SK-N-SH treated with all-trans-retinoic acid at 6 μM for 48 hours (cell line): Measurements from ENCODE around the gene TBC1D22B.

Experiments
- ARNTL ChIP-seq: fragments of 450-650 bp; formaldehyde crosslinking; IDR thresholded peaks from 2 replicates; pipeline ENCODE4 v1.5.0; 2020; ENCODE audit warnings: low read depth, mild to moderate bottlenecking, moderate library complexity, borderline replicate concordance
- ESRRG ChIP-seq: fragments of 250-450 bp; sonication (Bioruptor Pico); IDR thresholded peaks from 2 replicates; pipeline ENCODE4 v1.6.1; 2021; ENCODE audit warnings: mild to moderate bottlenecking
- GLIS3 ChIP-seq: fragments of 250-450 bp; sonication (Bioruptor Pico); IDR thresholded peaks from 2 replicates; pipeline ENCODE4 v1.5.0; 2020; ENCODE audit warnings: mild to moderate bottlenecking, moderate library complexity
- OSR1 ChIP-seq: fragments of 250-450 bp; sonication (Bioruptor Pico); IDR thresholded peaks from 2 replicates; pipeline ENCODE4 v1.8.0; 2022; ENCODE audit warnings: moderate library complexity, mild to moderate bottlenecking, inconsistent platforms
- TCF4 ChIP-seq: fragments of 250-450 bp; sonication (Bioruptor Pico); IDR thresholded peaks from 2 replicates; pipeline ENCODE4 v1.8.0; 2021; ENCODE audit warnings: mild to moderate bottlenecking, moderate library complexity, borderline replicate concordance
- ZC3H10 ChIP-seq: fragments of 250-450 bp; sonication (Bioruptor Pico); IDR thresholded peaks from 2 replicates; pipeline ENCODE4 v1.5.1; 2021; ENCODE audit warnings: mild to moderate bottlenecking, moderate library complexity
- ZFP30 ChIP-seq: fragments of 450-650 bp; formaldehyde crosslinking; IDR thresholded peaks from 2 replicates; pipeline ENCODE4 v1.5.0; 2022; ENCODE audit warnings: mild to moderate bottlenecking, moderate library complexity
- ZNF8 ChIP-seq: fragments of 450-650 bp; formaldehyde crosslinking; IDR thresholded peaks from 2 replicates; pipeline ENCODE4 v1.5.0; 2020; ENCODE audit warnings: mild to moderate bottlenecking, moderate library complexity
- TF ChIP-seq, protein P1 (sequence below): fragments of 250-450 bp; sonication (Bioruptor Pico); IDR thresholded peaks from 2 replicates; pipeline ENCODE4 v1.8.0; 2020; ENCODE audit warnings: mild to moderate bottlenecking, moderate library complexity, borderline replicate concordance
- TF ChIP-seq, protein P2 (sequence below): fragments of 250-450 bp; sonication (Bioruptor Pico); IDR thresholded peaks from 2 replicates; pipeline ENCODE4 v1.5.1; 2021; ENCODE audit warnings: mild to moderate bottlenecking, moderate library complexity

DNA sequence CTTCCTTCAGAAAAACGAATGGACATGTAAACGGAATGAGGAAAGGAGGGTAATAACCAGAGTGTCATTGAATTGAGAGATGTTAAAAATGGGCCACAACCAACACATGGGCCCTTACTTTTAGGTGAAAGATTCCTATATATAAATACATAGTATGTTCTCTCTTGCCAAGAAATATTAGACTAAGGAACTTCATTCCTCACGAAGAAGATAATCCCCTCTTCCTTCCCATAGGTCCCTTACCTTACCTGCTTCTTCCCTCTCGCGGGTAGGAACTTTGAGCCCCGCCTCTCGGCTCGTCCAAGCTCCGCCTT, 295 bp upstream of the TBC1D22B start:
- TF ChIP-seq ZC3H10 (CRISPR knock-in tag) (no peak), ZFP30 (CRISPR knock-in tag) (no peak), ZNF8 (CRISPR knock-in tag) (no peak), ARNTL (no peak), TCF4 (CRISPR knock-in tag) (no peak), GLIS3 (CRISPR knock-in tag) (no peak), ESRRG (CRISPR knock-in tag) (no peak), OSR1 (no peak)
- TF ChIP-seq, protein P1, sequence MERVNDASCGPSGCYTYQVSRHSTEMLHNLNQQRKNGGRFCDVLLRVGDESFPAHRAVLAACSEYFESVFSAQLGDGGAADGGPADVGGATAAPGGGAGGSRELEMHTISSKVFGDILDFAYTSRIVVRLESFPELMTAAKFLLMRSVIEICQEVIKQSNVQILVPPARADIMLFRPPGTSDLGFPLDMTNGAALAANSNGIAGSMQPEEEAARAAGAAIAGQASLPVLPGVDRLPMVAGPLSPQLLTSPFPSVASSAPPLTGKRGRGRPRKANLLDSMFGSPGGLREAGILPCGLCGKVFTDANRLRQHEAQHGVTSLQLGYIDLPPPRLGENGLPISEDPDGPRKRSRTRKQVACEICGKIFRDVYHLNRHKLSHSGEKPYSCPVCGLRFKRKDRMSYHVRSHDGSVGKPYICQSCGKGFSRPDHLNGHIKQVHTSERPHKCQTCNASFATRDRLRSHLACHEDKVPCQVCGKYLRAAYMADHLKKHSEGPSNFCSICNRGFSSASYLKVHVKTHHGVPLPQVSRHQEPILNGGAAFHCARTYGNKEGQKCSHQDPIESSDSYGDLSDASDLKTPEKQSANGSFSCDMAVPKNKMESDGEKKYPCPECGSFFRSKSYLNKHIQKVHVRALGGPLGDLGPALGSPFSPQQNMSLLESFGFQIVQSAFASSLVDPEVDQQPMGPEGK (CRISPR knock-in tag) = no peak
- TF ChIP-seq, protein P2, sequence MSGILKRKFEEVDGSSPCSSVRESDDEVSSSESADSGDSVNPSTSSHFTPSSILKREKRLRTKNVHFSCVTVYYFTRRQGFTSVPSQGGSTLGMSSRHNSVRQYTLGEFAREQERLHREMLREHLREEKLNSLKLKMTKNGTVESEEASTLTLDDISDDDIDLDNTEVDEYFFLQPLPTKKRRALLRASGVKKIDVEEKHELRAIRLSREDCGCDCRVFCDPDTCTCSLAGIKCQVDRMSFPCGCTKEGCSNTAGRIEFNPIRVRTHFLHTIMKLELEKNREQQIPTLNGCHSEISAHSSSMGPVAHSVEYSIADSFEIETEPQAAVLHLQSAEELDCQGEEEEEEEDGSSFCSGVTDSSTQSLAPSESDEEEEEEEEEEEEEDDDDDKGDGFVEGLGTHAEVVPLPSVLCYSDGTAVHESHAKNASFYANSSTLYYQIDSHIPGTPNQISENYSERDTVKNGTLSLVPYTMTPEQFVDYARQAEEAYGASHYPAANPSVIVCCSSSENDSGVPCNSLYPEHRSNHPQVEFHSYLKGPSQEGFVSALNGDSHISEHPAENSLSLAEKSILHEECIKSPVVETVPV = no peak
